IMR-90 (cell line): ENCODE results near the gene GIMAP8. TPM values are rescaled to one million over a fixed set of nuclear protein-coding genes. Genes with fewer than 3 reads are reported as not detected.

Source experiments
- ATAC-seq: fragments of 200-7000 bp; cut with Tn5 transposase; 2 replicates; pipeline ENCODE4 v1.9.1; 2020; ENCODE audit warnings: low read depth, mild to moderate bottlenecking, moderate library complexity
- BruUV-seq: library from RNA; stranded (reverse); fragments of 400-500 nt; replicated peaks from 2 replicates; lab custom pipeline; 2021; lab: Mats Ljungman, UMichigan
- CTCF ChIA-PET: fragments of 300-600 bp; formaldehyde crosslinking; extraction: SDS; loops from one replicate; lab custom pipeline; 2021; ENCODE audit warnings: antibody characterized with exemption; lab: Yijun Ruan, JAX
- POLR2A ChIA-PET: fragments of 300-600 bp; sonication (Branson Sonifier 250); formaldehyde crosslinking; loops from one replicate; lab custom pipeline; 2022; ENCODE audit warnings: antibody characterized with exemption; ENCODE audit not compliant: unreplicated experiment; lab: Charles Lee
- DNase-seq: peaks from one replicate; pipeline ENCODE4 v3.0.0; 2013
- H2AFZ ChIP-seq: replicated peaks from 2 replicates; pipeline ENCODE3; 2013; ENCODE audit warnings: low read length, mild to moderate bottlenecking; ENCODE audit not compliant: poor library complexity
- H2AK5ac ChIP-seq: 2 replicates; pipeline ENCODE4 v1.6.1; 2013; ENCODE audit warnings: low read depth, low read length, inconsistent platforms
- H2AK9ac ChIP-seq: replicated peaks from 2 replicates; pipeline ENCODE3; 2013; ENCODE audit warnings: mild to moderate bottlenecking, low read depth, low read length, moderate library complexity; ENCODE audit not compliant: poor library complexity
- H2BK120ac ChIP-seq: 2 replicates; pipeline ENCODE4 v1.6.1; 2013; ENCODE audit warnings: low read depth, low read length, inconsistent platforms
- H2BK15ac ChIP-seq: 3 replicates; pipeline ENCODE4 v1.6.1; 2013; ENCODE audit warnings: low read depth, low read length, inconsistent platforms
- H2BK20ac ChIP-seq: 2 replicates; pipeline ENCODE4 v1.6.1; 2013; ENCODE audit warnings: low read depth, mild to moderate bottlenecking, inconsistent platforms, low read length, moderate library complexity
- H2BK5ac ChIP-seq: 2 replicates; pipeline ENCODE4 v1.6.1; 2013; ENCODE audit warnings: mild to moderate bottlenecking, low read depth, low read length, inconsistent platforms; ENCODE audit not compliant: poor library complexity, severe bottlenecking
- H3K14ac ChIP-seq: replicated peaks from 2 replicates; pipeline ENCODE4 v1.6.1; 2013; ENCODE audit warnings: low read depth, low read length, inconsistent platforms
- H3K18ac ChIP-seq: 2 replicates; pipeline ENCODE4 v1.6.1; 2013; ENCODE audit warnings: low read depth, low read length, control low read depth
- H3K23ac ChIP-seq: 2 replicates; pipeline ENCODE4 v1.6.1; 2013; ENCODE audit warnings: low read depth, low read length, inconsistent platforms
- H3K27ac ChIP-seq: 2 replicates; pipeline ENCODE4 v1.5.1; 2013; ENCODE audit warnings: mild to moderate bottlenecking, control low read depth, low read length; ENCODE audit not compliant: insufficient read depth
- H3K27me3 ChIP-seq: 2 replicates; pipeline ENCODE4 v1.6.1; 2013; ENCODE audit warnings: low read length; ENCODE audit not compliant: control insufficient read depth, insufficient read depth
- H3K36me3 ChIP-seq: 2 replicates; pipeline ENCODE4 v1.6.1; 2013; ENCODE audit warnings: low read length, mixed read lengths; ENCODE audit not compliant: control insufficient read depth, insufficient read depth
- H3K4ac ChIP-seq: 2 replicates; pipeline ENCODE4 v1.6.1; 2013; ENCODE audit warnings: low read depth, low read length, inconsistent platforms
- H3K4me1 ChIP-seq: 2 replicates; pipeline ENCODE4 v1.6.1; 2013; ENCODE audit warnings: low read length, mixed read lengths; ENCODE audit not compliant: control insufficient read depth, insufficient read depth
- H3K4me2 ChIP-seq: 2 replicates; pipeline ENCODE4 v1.6.1; 2013; ENCODE audit warnings: low read depth, mild to moderate bottlenecking, control low read depth, low read length, moderate library complexity
- H3K4me3 ChIP-seq: 2 replicates; pipeline ENCODE4 v1.5.1; 2013; ENCODE audit warnings: low read depth, mild to moderate bottlenecking, control low read depth, low read length, moderate library complexity; ENCODE audit not compliant: insufficient read depth
- H3K56ac ChIP-seq: 2 replicates; pipeline ENCODE4 v1.6.1; 2013; ENCODE audit warnings: low read length, inconsistent platforms; ENCODE audit not compliant: insufficient read depth; ENCODE audit errors: extremely low read depth
- H3K79me1 ChIP-seq, 2 experiments: 2 replicates each; pipeline ENCODE4 v1.6.1; 2013; ENCODE audit warnings: low read length in 2 of 2, inconsistent platforms in 1 of 2, low read depth in 1 of 2
- H3K9ac ChIP-seq: 2 replicates; pipeline ENCODE4 v1.6.1; 2013; ENCODE audit warnings: low read depth, low read length, control low read depth
- H3K9me1 ChIP-seq: 2 replicates; pipeline ENCODE4 v1.6.1; 2013; ENCODE audit warnings: low read length, inconsistent platforms; ENCODE audit not compliant: insufficient read depth
- H3K9me3 ChIP-seq: 2 replicates; pipeline ENCODE4 v1.6.1; 2013; ENCODE audit warnings: low read length; ENCODE audit not compliant: control insufficient read depth, insufficient read depth
- H4K20me1 ChIP-seq: 2 replicates; pipeline ENCODE4 v1.6.1; 2013; ENCODE audit warnings: low read length, inconsistent platforms; ENCODE audit not compliant: insufficient read depth
- H4K5ac ChIP-seq: 2 replicates; pipeline ENCODE4 v1.6.1; 2013; ENCODE audit warnings: mild to moderate bottlenecking, low read depth, low read length, control low read depth
- H4K8ac ChIP-seq, 2 experiments: 2 replicates each; pipeline ENCODE4 v1.6.1; 2013; ENCODE audit warnings: low read depth in 2 of 2, low read length in 2 of 2, control low read depth in 1 of 2, inconsistent platforms in 1 of 2
- H4K91ac ChIP-seq: 2 replicates; pipeline ENCODE4 v1.6.1; 2013; ENCODE audit warnings: low read depth, low read length, inconsistent platforms; ENCODE audit not compliant: insufficient read depth
- MAFK ChIP-seq: IDR thresholded peaks from 2 replicates; pipeline ENCODE4 v1.6.1; 2012; ENCODE audit warnings: low read depth, low read length, improper control_type of control experiment
- WGBS, 2 experiments: methylation state at CpG; one replicate each; pipeline versions ENCODE4 v1.1.5 to v1.1.7; 2013; ENCODE audit warnings: missing lambda C conversion rate in 2 of 2; ENCODE audit not compliant: insufficient read length in 1 of 2; ENCODE audit errors: extremely low coverage in 2 of 2; 5-methylcytosine and 5-hydroxymethylcytosine counted together
- dilution Hi-C: fragments of 300-500 bp; cut with HindIII; formaldehyde crosslinking; loops from one replicate; pipeline ENCODE4 v1.14.3; 2018; ENCODE audit warnings: low sequenced_read_pairs; ENCODE audit not compliant: unreplicated experiment
- in situ Hi-C: fragments of 300-500 bp; cut with MboI; formaldehyde crosslinking; loops from 3 replicates; pipeline ENCODE4 v1.14.3; 2019; ENCODE audit warnings: low sequenced_read_pairs, inconsistent platforms, mixed read lengths
- intact Hi-C: fragments of 100-400 bp; cut with micrococcal nuclease; formaldehyde crosslinking; loops from 2 replicates; pipeline ENCODE4 v1.10.0; 2022
- polyA plus RNA-seq, 3 experiments: library from polyadenylated mRNA; depleted of rRNA; stranded (reverse); fragments of >200 nt; gene quantifications; 2 replicates each; pipeline ENCODE4 v1.2.3, GENCODE V29; 2012; ENCODE audit warnings: low replicate concordance in 1 of 3
- total RNA-seq: library from RNA; depleted of rRNA; stranded (reverse); fragments of >200 nt; gene quantifications from 2 replicates; pipeline ENCODE4 v1.2.3, GENCODE V29; 2012
- TF ChIP-seq, protein P1 (sequence below): fragments of 150-350 bp; IDR thresholded peaks from 2 replicates; pipeline ENCODE4 v1.6.1; 2016; ENCODE audit warnings: low read depth, mild to moderate bottlenecking, low read length, moderate library complexity, borderline replicate concordance

The GIMAP8 gene
- total and polyA plus RNA-seq, 2 of the 4 experiments (the other 2 are of a cell fraction) = not detected

GRCh38 chr7:150503581-150503980, 53.2 kb downstream of the GIMAP8 start:
- Histone ChIP-seq H4K8ac (no peak overlapping the region), H3K27me3 (no peaks in the 10 kb centered on the region), H4K20me1 (no peaks in the 10 kb centered on the region), H3K14ac (no peak overlapping the region), H2AK9ac (no peak overlapping the region), H2BK20ac (no peak overlapping the region), H3K4ac (no peak overlapping the region), H3K4me1 (no peaks in the 10 kb centered on the region), H2BK5ac (no peak overlapping the region), H2BK120ac (no peak overlapping the region), H4K91ac (no peak overlapping the region), H3K9me3 (no peaks in the 10 kb centered on the region; the same call in 1 of the 2 replicates), H2BK15ac (no peak overlapping the region), H3K23ac (no peak overlapping the region), H3K18ac (no peak overlapping the region), H2AFZ (no peak overlapping the region), H3K79me1 (no peaks in the 10 kb centered on the region), H3K56ac (no peak overlapping the region), H3K27ac (no peak overlapping the region), H3K36me3 (no peaks in the 10 kb centered on the region), H3K4me2 (no peak overlapping the region), H4K5ac (no peak overlapping the region), H2AK5ac (no peak overlapping the region), H3K9ac (no peak overlapping the region), H3K4me3 (no peak overlapping the region), H3K9me1 (no peaks in the 10 kb centered on the region)
- in situ Hi-C loops (no loop called here), dilution Hi-C loops (no loop called here), intact Hi-C loops (no loop called here)
- peak; percentile 96 for TF ChIP-seq MAFK
- TF ChIP-seq, protein P1, sequence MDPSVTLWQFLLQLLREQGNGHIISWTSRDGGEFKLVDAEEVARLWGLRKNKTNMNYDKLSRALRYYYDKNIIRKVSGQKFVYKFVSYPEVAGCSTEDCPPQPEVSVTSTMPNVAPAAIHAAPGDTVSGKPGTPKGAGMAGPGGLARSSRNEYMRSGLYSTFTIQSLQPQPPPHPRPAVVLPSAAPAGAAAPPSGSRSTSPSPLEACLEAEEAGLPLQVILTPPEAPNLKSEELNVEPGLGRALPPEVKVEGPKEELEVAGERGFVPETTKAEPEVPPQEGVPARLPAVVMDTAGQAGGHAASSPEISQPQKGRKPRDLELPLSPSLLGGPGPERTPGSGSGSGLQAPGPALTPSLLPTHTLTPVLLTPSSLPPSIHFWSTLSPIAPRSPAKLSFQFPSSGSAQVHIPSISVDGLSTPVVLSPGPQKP = no peak
- DNase-seq = no peak
- CTCF ChIA-PET = no interaction called here
- WGBS, 2 experiments = no CpG with 5 or more reads among the region's 3 CpGs
- BruUV-seq = no TSS peak
- POLR2A ChIA-PET = no interaction called here
- no peak for ATAC-seq
